HEK293 (cell line): Measurements from ENCODE around the gene PCDHA8.

ENCODE experiments used
- CTCF ChIA-PET: fragments of 350-600 bp; formaldehyde crosslinking; extraction: SDS; loops from one replicate; lab custom pipeline; 2021; ENCODE audit warnings: antibody characterized with exemption; lab: Yijun Ruan, JAX
- POLR2A ChIA-PET: fragments of 300-600 bp; formaldehyde crosslinking; extraction: SDS; loops from one replicate; lab custom pipeline; 2020; ENCODE audit warnings: antibody characterized with exemption, inconsistent platforms; lab: Yijun Ruan, JAX
- H3K27ac ChIP-seq: fragments of 200-500 bp; sonication (Bioruptor generic); 2 replicates; pipeline ENCODE4 v1.5.1; 2014; ENCODE audit warnings: low read depth, low read length, control low read depth, inconsistent platforms; ENCODE audit errors: extremely low read depth
- H3K36me3 ChIP-seq, 2 experiments: fragments of 200-500 bp in 1 of 2; sonication (Bioruptor generic) in 1 of 2; 1 replicate in 1 of 2; 2 replicates in 1 of 2; pipeline ENCODE4 v1.5.1; 2014 to 2017; ENCODE audit warnings: inconsistent platforms in 2 of 2, low read length in 2 of 2; ENCODE audit not compliant: control insufficient read depth in 2 of 2, insufficient read depth in 1 of 2
- H3K4me1 ChIP-seq: fragments of 200-500 bp; sonication (Bioruptor generic); 2 replicates; pipeline ENCODE4 v1.5.1; 2014; ENCODE audit warnings: mild to moderate bottlenecking, low read length, inconsistent platforms; ENCODE audit not compliant: control insufficient read depth, insufficient read depth
- H3K4me3 ChIP-seq: 2 replicates; pipeline ENCODE4 v1.5.1; 2011; ENCODE audit warnings: low read depth, mild to moderate bottlenecking, control low read depth, low read length, moderate library complexity
- H3K9me3 ChIP-seq: fragments of 200-500 bp; sonication (Bioruptor generic); 2 replicates; pipeline ENCODE4 v1.5.1; 2014; ENCODE audit warnings: low read depth, low read length, inconsistent platforms; ENCODE audit not compliant: control insufficient read depth, insufficient read depth
- FEZF1 ChIP-seq: fragments of 450-650 bp; formaldehyde crosslinking; IDR thresholded peaks from 2 replicates; pipeline ENCODE4 v1.5.1; 2016; ENCODE audit warnings: missing biosample characterization, missing genetic modification characterization
- MZF1 ChIP-seq: fragments of 450-650 bp; formaldehyde crosslinking; IDR thresholded peaks from 2 replicates; pipeline ENCODE4 v1.5.1; 2017; ENCODE audit warnings: missing biosample characterization, missing genetic modification characterization, borderline replicate concordance
- OSR2 ChIP-seq: fragments of 450-650 bp; formaldehyde crosslinking; IDR thresholded peaks from 2 replicates; pipeline ENCODE4 v1.5.1; 2016; ENCODE audit warnings: missing biosample characterization, missing genetic modification characterization
- SP7 ChIP-seq: fragments of 450-650 bp; formaldehyde crosslinking; IDR thresholded peaks from 2 replicates; pipeline ENCODE4 v1.5.1; 2016; ENCODE audit warnings: missing biosample characterization, missing genetic modification characterization
- ZFP41 ChIP-seq: fragments of 450-650 bp; formaldehyde crosslinking; IDR thresholded peaks from 2 replicates; pipeline ENCODE4 v1.5.1; 2016; ENCODE audit warnings: missing biosample characterization, missing genetic modification characterization, borderline replicate concordance
- ZNF140 ChIP-seq: fragments of 450-650 bp; formaldehyde crosslinking; IDR thresholded peaks from 2 replicates; pipeline ENCODE4 v1.5.1; 2016; ENCODE audit warnings: missing biosample characterization, missing genetic modification characterization
- ZNF2 ChIP-seq: fragments of 450-650 bp; formaldehyde crosslinking; IDR thresholded peaks from 2 replicates; pipeline ENCODE4 v1.5.1; 2016; ENCODE audit warnings: missing biosample characterization, missing genetic modification characterization
- ZNF292 ChIP-seq: fragments of 450-650 bp; formaldehyde crosslinking; IDR thresholded peaks from 2 replicates; pipeline ENCODE4 v1.5.1; 2016; ENCODE audit warnings: low read depth, missing biosample characterization, missing genetic modification characterization, borderline replicate concordance
- ZNF544 ChIP-seq: fragments of 450-650 bp; formaldehyde crosslinking; IDR thresholded peaks from 2 replicates; pipeline ENCODE4 v1.5.0; 2017; ENCODE audit warnings: missing biosample characterization, missing genetic modification characterization
- ZNF549 ChIP-seq: fragments of 450-650 bp; IDR thresholded peaks from 2 replicates; pipeline ENCODE4 v1.5.1; 2018; ENCODE audit warnings: missing biosample characterization, missing genetic modification characterization, mild to moderate bottlenecking, inconsistent platforms, moderate library complexity
- ZNF76 ChIP-seq: fragments of 450-650 bp; formaldehyde crosslinking; IDR thresholded peaks from 2 replicates; pipeline ENCODE4; 2016; ENCODE audit warnings: low read depth, missing biosample characterization, missing genetic modification characterization, borderline replicate concordance
- ZNF768 ChIP-seq: fragments of 450-650 bp; formaldehyde crosslinking; IDR thresholded peaks from 2 replicates; pipeline ENCODE4 v1.5.1; 2018; ENCODE audit warnings: missing biosample characterization, mild to moderate bottlenecking, missing genetic modification characterization
- TF ChIP-seq, protein P1 (sequence below): fragments of 450-650 bp; formaldehyde crosslinking; conservative IDR thresholded peaks from 2 replicates; pipeline ENCODE4 v1.5.1; 2016; ENCODE audit warnings: low read depth, missing biosample characterization, missing genetic modification characterization
- TF ChIP-seq, protein P2 (sequence below): fragments of 450-650 bp; formaldehyde crosslinking; IDR thresholded peaks from 2 replicates; pipeline ENCODE4 v1.5.1; 2017; ENCODE audit warnings: missing biosample characterization, missing genetic modification characterization
- TF ChIP-seq, protein P3 (sequence below): fragments of 450-650 bp; formaldehyde crosslinking; IDR thresholded peaks from 2 replicates; pipeline ENCODE4 v1.5.1; 2016; ENCODE audit warnings: missing biosample characterization, missing genetic modification characterization
- TF ChIP-seq, protein P4 (sequence below): sonication (generic); formaldehyde crosslinking; IDR thresholded peaks from 2 replicates; pipeline ENCODE4 v1.8.1; 2022; ENCODE audit warnings: mild to moderate bottlenecking, moderate library complexity, missing genetic modification reagents

PCDHA8 gene

DNA sequence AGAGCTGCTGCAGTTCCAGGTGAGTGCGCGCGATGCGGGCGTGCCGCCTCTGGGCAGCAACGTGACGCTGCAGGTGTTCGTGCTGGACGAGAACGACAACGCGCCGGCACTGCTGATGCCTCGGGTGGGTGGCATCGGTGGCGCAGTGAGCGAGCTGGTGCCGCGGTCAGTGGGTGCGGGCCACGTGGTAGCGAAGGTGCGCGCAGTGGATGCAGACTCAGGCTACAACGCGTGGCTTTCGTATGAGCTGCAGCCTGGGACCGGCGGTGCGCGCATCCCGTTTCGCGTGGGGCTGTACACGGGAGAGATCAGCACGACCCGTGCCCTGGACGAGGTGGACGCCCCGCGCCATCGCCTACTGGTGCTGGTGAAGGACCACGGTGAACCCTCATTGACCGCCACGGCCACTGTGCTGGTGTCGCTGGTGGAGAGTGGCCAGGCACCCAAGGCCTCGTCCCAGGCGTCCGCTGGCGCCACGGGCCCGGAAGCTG, 38.2 kb upstream of the PCDHA8 start:
- CTCF ChIA-PET, result no interaction called here
- no peaks in the 10 kb centered on the region for H3K4me1 ChIP-seq
- no peak overlapping the region for H3K27ac ChIP-seq
- no peaks in the 10 kb centered on the region for H3K9me3 ChIP-seq
- H3K36me3 ChIP-seq, result no peaks in the 10 kb centered on the region
- H3K4me3 ChIP-seq, result no peak overlapping the region
- TF ChIP-seq SP7 (tag by site-specific recombination) (no peak), ZNF140 (tag by site-specific recombination) (no peak), ZNF549 (tag by site-specific recombination) (no peak), ZNF76 (tag by site-specific recombination) (no peak), ZNF2 (tag by site-specific recombination) (no peak), ZNF768 (tag by site-specific recombination) (no peak), ZNF292 (tag by site-specific recombination) (no peak), OSR2 (no peak), FEZF1 (tag by site-specific recombination) (no peak), ZFP41 (no peak), MZF1 (tag by site-specific recombination) (no peak), ZNF544 (no peak)
- TF ChIP-seq, protein P1, sequence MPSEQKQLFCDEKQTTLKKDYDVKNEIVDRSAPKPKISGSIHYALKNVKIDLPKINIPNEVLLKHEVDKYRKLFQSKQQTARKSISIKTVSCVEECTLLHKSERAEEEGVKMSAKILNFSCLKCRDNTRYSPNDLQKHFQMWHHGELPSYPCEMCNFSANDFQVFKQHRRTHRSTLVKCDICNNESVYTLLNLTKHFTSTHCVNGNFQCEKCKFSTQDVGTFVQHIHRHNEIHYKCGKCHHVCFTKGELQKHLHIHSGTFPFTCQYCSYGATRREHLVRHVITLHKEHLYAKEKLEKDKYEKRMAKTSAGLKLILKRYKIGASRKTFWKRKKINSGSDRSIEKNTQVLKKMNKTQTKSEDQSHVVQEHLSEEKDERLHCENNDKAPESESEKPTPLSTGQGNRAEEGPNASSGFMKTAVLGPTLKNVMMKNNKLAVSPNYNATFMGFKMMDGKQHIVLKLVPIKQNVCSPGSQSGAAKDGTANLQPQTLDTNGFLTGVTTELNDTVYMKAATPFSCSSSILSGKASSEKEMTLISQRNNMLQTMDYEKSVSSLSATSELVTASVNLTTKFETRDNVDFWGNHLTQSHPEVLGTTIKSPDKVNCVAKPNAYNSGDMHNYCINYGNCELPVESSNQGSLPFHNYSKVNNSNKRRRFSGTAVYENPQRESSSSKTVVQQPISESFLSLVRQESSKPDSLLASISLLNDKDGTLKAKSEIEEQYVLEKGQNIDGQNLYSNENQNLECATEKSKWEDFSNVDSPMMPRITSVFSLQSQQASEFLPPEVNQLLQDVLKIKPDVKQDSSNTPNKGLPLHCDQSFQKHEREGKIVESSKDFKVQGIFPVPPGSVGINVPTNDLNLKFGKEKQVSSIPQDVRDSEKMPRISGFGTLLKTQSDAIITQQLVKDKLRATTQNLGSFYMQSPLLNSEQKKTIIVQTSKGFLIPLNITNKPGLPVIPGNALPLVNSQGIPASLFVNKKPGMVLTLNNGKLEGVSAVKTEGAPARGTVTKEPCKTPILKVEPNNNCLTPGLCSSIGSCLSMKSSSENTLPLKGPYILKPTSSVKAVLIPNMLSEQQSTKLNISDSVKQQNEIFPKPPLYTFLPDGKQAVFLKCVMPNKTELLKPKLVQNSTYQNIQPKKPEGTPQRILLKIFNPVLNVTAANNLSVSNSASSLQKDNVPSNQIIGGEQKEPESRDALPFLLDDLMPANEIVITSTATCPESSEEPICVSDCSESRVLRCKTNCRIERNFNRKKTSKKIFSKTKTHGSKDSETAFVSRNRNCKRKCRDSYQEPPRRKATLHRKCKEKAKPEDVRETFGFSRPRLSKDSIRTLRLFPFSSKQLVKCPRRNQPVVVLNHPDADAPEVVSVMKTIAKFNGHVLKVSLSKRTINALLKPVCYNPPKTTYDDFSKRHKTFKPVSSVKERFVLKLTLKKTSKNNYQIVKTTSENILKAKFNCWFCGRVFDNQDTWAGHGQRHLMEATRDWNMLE (tag by site-specific recombination), result no peak
- TF ChIP-seq, protein P2, sequence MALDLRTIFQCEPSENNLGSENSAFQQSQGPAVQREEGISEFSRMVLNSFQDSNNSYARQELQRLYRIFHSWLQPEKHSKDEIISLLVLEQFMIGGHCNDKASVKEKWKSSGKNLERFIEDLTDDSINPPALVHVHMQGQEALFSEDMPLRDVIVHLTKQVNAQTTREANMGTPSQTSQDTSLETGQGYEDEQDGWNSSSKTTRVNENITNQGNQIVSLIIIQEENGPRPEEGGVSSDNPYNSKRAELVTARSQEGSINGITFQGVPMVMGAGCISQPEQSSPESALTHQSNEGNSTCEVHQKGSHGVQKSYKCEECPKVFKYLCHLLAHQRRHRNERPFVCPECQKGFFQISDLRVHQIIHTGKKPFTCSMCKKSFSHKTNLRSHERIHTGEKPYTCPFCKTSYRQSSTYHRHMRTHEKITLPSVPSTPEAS (tag by site-specific recombination), result no peak
- TF ChIP-seq, protein P3, sequence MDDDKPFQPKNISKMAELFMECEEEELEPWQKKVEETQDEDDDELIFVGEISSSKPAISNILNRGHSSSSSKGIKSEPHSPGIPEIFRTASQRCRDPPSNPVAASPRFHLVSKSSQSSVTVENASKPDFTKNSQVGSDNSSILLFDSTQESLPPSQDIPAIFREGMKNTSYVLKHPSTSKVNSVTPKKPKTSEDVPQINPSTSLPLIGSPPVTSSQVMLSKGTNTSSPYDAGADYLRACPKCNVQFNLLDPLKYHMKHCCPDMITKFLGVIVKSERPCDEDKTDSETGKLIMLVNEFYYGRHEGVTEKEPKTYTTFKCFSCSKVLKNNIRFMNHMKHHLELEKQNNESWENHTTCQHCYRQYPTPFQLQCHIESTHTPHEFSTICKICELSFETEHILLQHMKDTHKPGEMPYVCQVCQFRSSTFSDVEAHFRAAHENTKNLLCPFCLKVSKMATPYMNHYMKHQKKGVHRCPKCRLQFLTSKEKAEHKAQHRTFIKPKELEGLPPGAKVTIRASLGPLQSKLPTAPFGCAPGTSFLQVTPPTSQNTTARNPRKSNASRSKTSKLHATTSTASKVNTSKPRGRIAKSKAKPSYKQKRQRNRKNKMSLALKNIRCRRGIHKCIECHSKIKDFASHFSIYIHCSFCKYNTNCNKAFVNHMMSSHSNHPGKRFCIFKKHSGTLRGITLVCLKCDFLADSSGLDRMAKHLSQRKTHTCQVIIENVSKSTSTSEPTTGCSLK, result no peak
- TF ChIP-seq, protein P4, sequence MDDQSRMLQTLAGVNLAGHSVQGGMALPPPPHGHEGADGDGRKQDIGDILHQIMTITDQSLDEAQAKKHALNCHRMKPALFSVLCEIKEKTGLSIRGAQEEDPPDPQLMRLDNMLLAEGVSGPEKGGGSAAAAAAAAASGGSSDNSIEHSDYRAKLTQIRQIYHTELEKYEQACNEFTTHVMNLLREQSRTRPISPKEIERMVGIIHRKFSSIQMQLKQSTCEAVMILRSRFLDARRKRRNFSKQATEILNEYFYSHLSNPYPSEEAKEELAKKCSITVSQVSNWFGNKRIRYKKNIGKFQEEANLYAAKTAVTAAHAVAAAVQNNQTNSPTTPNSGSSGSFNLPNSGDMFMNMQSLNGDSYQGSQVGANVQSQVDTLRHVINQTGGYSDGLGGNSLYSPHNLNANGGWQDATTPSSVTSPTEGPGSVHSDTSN (CRISPR knock-in tag), result no peak
- TF ChIP-seq, all 188 proteins: peak for 0
- POLR2A ChIA-PET, result no interaction called here
